COR-L47 (cell line): Measurements from ENCODE around the gene NEGR1.
A peak's percentile ranks its signal among the peaks of the same experiment; 100 is the strongest.
"Not testable (repeated sequence)": the region's sequence is repeated elsewhere in the genome, so short reads cannot be mapped to it uniquely, and the experiment has no call there.

Experiments
- DNase-seq: peaks from one replicate; lab custom pipeline; 2025; lab: John Stamatoyannopoulos, UW

Gene NEGR1

GRCh38 chr1:71940261-71940660, 342.1 kb downstream of the NEGR1 start:
- no peak for DNase-seq

GRCh38 chr1:71930511-71930910, 351.8 kb downstream of the NEGR1 start:
- DNase-seq: no peak

GRCh38 chr1:71921935-71922559, 360.3 kb downstream of the NEGR1 start:
- DNase-seq: no peak

GRCh38 chr1:71921204-71921603, 361.1 kb downstream of the NEGR1 start:
- DNase-seq: no peak

GRCh38 chr1:71920556-71920955, 361.8 kb downstream of the NEGR1 start:
- DNase-seq: no peak

GRCh38 chr1:71919811-71920509, 362.4 kb downstream of the NEGR1 start:
- DNase-seq: peak; percentile 29

GRCh38 chr1:71918630-71919029, 363.7 kb downstream of the NEGR1 start:
- DNase-seq: no peak

- DNase-seq: no peak
These were observed 365.4 kb downstream of the NEGR1 start for GRCh38 chr1:71916894-71917293.

GRCh38 chr1:71914626-71915025, 367.7 kb downstream of the NEGR1 start:
- no peak for DNase-seq

- peak; percentile 18 for DNase-seq
These were observed 373.4 kb downstream of the NEGR1 start for GRCh38 chr1:71908871-71909390.

- no peak for DNase-seq
These were observed 374.0 kb downstream of the NEGR1 start for GRCh38 chr1:71908303-71908702.

GRCh38 chr1:71899881-71900280, 382.5 kb downstream of the NEGR1 start:
- no peak for DNase-seq

GRCh38 chr1:71888166-71888565, 394.2 kb downstream of the NEGR1 start:
- not testable (repeated sequence) for DNase-seq

GRCh38 chr1:71885171-71885570, 397.2 kb downstream of the NEGR1 start:
- no peak for DNase-seq

- DNase-seq: no peak
These were observed 399.7 kb downstream of the NEGR1 start for GRCh38 chr1:71882637-71883036.

GRCh38 chr1:71882226-71882625, 400.1 kb downstream of the NEGR1 start:
- DNase-seq: no peak

GRCh38 chr1:71881611-71882010, 400.7 kb downstream of the NEGR1 start:
- DNase-seq: no peak

- DNase-seq: no peak
These were observed 413.0 kb downstream of the NEGR1 start for GRCh38 chr1:71869326-71869725.

GRCh38 chr1:71862756-71863155, 419.6 kb downstream of the NEGR1 start:
- no peak for DNase-seq

GRCh38 chr1:71861022-71861421, 421.3 kb downstream of the NEGR1 start:
- DNase-seq: no peak

- no peak for DNase-seq
These were observed 422.5 kb downstream of the NEGR1 start for GRCh38 chr1:71859806-71860205.

GRCh38 chr1:71857862-71858261, 424.5 kb downstream of the NEGR1 start:
- DNase-seq: no peak

GRCh38 chr1:71853360-71853759, 429.0 kb downstream of the NEGR1 start:
- no peak for DNase-seq

- DNase-seq: no peak
These were observed 431.4 kb downstream of the NEGR1 start for GRCh38 chr1:71850936-71851335.
